GM18951 (cell line): Measurements from ENCODE around the gene TJP3.

Source experiments
- POLR2A ChIP-seq: IDR thresholded peaks from 4 replicates; pipeline ENCODE4 v1.6.1; 2011; ENCODE audit warnings: mild to moderate bottlenecking; ENCODE audit not compliant: insufficient read length, insufficient read depth; ENCODE audit errors: extremely low read depth
- in situ Hi-C: fragments of 300-500 bp; cut with MboI; formaldehyde crosslinking; loops from one replicate; pipeline ENCODE4 v1.12.0; 2022; ENCODE audit warnings: low sequenced_read_pairs, mixed read lengths, inconsistent platforms; ENCODE audit not compliant: unreplicated experiment

Gene TJP3

GRCh38 chr19:3690551-3691371 lies 17.4 kb upstream of the TJP3 start:
- TF ChIP-seq POLR2A = no peak

GRCh38 chr19:3691372-3691716 lies 16.8 kb upstream of the TJP3 start:
- TF ChIP-seq POLR2A = no peak
- in situ Hi-C loops = no loop called here

More at GRCh38 chr19:3690551-3691371, 17.4 kb upstream of the TJP3 start:
- in situ Hi-C loops = no loop called here

GRCh38 chr19:3691726-3692125 lies 16.5 kb upstream of the TJP3 start:
- in situ Hi-C loops = no loop called here
- no peak for TF ChIP-seq POLR2A

GRCh38 chr19:3692141-3693024 lies 15.8 kb upstream of the TJP3 start:
- TF ChIP-seq POLR2A = no peak
- in situ Hi-C loops = no loop called here

- no peak for TF ChIP-seq POLR2A
- in situ Hi-C loops = no loop called here
Measured at GRCh38 chr19:3693025-3693925, 14.9 kb upstream of the TJP3 start.

- in situ Hi-C loops = no loop called here
- TF ChIP-seq POLR2A = no peak
Measured at GRCh38 chr19:3694361-3695123, 13.6 kb upstream of the TJP3 start.

GRCh38 chr19:3695124-3695733 lies 13.0 kb upstream of the TJP3 start:
- no peak for TF ChIP-seq POLR2A
- in situ Hi-C loops = no loop called here

- TF ChIP-seq POLR2A = no peak
- in situ Hi-C loops = no loop called here
Measured at GRCh38 chr19:3695986-3696659, 12.1 kb upstream of the TJP3 start.

- in situ Hi-C loops = no loop called here
- no peak for TF ChIP-seq POLR2A
Measured at GRCh38 chr19:3696660-3696995, 11.6 kb upstream of the TJP3 start.

GRCh38 chr19:3697094-3697493 lies 11.1 kb upstream of the TJP3 start:
- in situ Hi-C loops = no loop called here

GRCh38 chr19:3697671-3698385 lies 10.4 kb upstream of the TJP3 start:
- TF ChIP-seq POLR2A = no peak
- in situ Hi-C loops = no loop called here

More at GRCh38 chr19:3697094-3697493, 11.1 kb upstream of the TJP3 start:
- no peak for TF ChIP-seq POLR2A
